Activated CD4-positive, alpha-beta T cell treated with anti-CD3 and anti-CD28 coated beads, Interleukin-2, amount 50 U/mL, for 16 hours (primary cell): ENCODE measurements around the gene RNF175.
A peak's percentile ranks its signal among the peaks of the same experiment; 100 is the strongest.

Source experiments
- DNase-seq: peaks from one replicate; pipeline ENCODE4 v3.0.0-alpha.2; 2020

The RNF175 gene

GRCh38 chr4:153759407-153760316 is at the start of gene RNF175:
RNF175 (minus strand) TSS chr4:153760024; CDS start chr4:153759862, 162 bp downstream.
- no peak for DNase-seq

GRCh38 chr4:153809307-153809706 is 49.5 kb upstream of the RNF175 start:
- peak; percentile 63 for DNase-seq

DNA sequence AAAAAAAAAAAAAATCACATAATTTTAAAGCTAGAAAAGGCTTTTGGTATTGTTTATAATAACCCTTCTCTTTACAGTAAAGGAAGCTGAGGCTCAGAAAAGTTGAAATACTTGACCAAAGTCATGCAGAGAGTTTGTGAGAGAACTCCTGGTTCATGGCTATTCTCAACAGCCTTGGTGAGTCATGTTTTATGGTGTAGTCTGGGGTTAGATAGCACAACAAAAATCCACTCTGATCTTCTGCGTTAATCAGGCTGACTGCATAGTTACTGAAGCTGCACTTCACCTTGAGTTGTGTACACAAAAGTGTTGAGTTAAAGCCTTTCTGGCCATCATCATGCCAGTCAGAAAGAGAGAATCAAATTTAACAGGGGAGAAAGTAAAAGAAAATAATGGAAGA is 48.4 kb upstream of the RNF175 start:
- no peak for DNase-seq

GRCh38 chr4:153806073-153806472 is 46.2 kb upstream of the RNF175 start:
- DNase-seq, result no peak

GRCh38 chr4:153804722-153805121 is 44.9 kb upstream of the RNF175 start:
- DNase-seq, result no peak

DNA sequence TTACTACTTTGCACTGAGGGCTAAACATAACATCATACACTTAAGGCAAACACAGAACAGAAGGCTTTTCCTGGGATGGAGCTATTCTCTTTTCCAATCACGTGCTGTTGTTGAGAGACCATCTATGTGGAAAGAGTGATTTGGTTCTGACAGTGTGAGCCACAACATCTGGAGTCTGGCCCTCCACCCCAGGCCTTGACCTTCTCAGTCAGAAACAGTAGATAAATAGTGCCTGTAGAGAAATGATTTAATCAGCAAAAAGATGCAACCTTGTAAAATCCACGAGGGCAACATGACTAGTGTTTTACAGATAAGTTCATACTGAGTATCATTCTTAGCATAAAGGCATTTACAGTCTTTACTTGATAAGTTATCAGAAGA is 39.9 kb upstream of the RNF175 start:
- DNase-seq, result no peak

DNA sequence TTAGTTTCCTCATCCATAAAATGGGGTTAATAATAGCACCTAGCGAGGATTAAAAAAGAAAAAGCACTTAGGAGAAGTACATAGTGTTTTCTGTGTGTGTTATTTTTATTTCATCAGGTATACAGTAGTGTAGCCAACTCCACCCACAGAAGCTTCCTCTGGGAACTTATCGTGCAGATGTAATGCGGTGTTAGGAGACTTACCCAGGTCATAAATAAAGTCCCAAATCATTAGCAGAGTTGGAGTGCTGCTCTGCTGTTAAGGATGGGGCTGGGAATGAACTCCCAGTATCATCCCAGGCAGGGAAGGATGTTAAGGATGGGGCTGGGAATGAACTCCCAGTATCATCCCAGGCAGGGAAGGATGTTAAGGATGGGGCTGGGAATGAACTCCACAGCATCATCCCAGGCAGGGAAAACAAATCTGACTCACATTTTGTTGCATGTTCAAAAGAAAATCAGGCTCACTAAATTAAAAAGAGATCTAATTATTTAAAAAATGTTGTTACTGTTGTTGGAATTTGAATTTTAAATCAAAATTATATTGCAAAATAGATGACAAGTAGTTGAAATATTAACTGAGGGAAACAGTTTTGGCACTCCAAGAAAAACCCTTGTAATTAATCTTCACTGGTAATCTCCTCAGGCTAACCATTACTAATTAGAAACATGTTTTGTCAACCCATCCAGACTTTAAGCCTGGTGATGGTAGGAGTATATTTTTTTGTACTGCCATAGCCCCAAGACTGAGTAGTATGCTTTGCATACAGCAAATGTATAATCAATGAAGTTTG is 39.3 kb upstream of the RNF175 start:
- DNase-seq, result no peak

GRCh38 chr4:153798420-153798819 is 38.6 kb upstream of the RNF175 start:
- no peak for DNase-seq

GRCh38 chr4:153794006-153794405 is 34.2 kb upstream of the RNF175 start:
- no peak for DNase-seq

GRCh38 chr4:153792618-153793247 is 32.9 kb upstream of the RNF175 start:
- no peak for DNase-seq

DNA sequence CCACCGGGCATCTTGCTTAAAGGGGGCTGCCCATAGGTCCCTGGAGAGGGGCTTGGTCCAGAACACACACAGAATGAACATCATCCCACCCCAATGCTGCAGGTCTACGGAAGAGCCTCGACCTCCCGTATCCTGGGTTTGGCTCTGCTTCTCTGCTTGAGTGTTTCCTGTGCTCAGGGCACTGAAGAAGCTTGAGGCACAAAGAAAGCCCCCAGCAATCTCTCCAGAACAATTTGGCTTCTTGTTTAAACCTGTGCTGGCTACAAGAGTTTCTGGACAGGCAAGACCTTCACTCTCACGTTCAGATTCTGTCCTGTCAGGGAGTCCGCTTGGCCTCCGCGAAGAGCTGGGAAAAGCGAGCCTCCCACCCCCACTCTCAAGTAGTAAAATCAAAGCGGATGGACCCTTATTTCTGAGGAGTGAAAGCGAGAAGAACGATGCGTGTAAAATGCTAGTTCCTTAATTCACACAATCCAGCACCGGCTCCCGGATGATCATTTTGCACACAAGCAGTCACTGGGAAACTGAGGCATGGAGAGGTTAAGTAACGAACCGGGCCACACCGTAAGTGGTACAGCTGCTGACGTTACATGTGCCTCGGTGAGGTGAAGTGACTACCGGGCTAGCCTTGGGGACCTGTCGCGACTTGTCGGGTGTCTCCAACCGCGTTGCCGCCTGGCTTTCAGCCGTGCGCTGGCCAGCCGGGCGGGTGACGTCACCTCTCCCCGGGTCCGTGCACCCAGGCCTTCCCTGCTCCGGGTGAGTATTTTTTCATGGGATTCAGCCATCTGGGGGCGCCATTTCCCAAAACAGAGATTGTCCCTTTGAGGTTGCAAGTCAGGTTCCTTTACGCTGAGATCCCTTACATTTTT is 32.2 kb upstream of the RNF175 start:
- DNase-seq, result no peak

DNA sequence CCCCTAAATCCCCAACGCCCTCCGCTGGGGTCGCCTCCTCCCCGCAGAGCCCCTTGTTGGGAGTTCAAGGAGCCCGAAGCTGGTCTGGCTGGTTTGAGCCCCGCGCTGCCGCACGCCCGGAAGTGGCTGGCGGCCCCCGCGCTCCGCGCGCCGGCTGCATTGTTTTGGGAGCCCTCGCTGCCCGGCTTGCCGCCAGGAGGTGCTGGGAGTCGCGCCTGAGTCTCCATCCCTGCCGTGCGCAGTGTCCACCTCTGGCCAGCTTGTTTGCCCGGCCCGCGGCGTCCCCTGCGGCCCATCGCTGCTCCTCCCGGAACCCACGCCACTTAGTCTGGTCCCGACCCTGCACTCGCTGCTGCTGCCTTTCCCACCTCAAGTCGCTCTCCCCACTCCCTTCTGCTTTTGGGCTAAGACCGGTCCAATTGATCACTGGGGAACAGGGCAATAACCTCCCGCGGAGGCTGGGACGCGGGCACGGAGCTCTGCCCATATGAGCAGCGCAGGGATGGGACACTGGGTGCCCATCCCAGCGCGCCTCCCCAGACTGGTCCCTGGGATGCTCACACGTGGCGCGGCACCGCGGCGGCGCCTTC is 31.2 kb upstream of the RNF175 start:
- DNase-seq, result peak; percentile 21

- DNase-seq, result no peak
Observed at GRCh38 chr4:153790500-153790865, 30.7 kb upstream of the RNF175 start.

- no peak for DNase-seq
Observed at GRCh38 chr4:153789741-153790499, 30.1 kb upstream of the RNF175 start.

- no peak for DNase-seq
Observed at GRCh38 chr4:153788413-153789276, 28.8 kb upstream of the RNF175 start, which contains the start of gene SFRP2. SFRP2 (minus strand) TSS chr4:153789083; CDS start chr4:153788835, 248 bp downstream.

GRCh38 chr4:153788051-153788412 is 28.2 kb upstream of the RNF175 start:
- DNase-seq, result no peak

GRCh38 chr4:153787575-153787974 is 27.8 kb upstream of the RNF175 start:
- no peak for DNase-seq

DNA sequence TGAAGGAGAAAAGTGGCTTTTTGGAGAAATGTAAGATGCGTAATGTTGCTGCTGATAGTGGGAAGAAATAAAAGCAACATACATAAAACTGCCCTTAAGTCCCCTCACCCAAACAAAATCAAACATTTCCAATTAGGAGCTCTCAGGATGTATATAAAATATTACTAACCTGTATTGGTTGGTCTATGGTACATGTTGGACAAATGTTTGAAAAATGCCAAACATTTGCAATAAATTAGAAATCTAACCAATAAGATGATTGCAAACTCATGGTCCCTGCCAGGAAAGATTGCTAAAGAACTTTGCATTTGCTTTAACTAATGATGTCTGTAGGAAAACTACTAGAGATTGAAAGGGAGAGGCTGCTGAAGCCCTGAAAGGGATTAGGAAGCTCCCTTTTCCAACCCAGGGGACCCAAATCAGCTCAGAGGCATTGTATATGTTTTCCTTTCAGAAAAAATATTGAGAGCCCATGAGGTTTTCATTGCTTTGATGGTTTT is 27.3 kb upstream of the RNF175 start:
- no peak for DNase-seq

- DNase-seq, result peak; percentile 23
Observed at GRCh38 chr4:153785910-153786721, 26.3 kb upstream of the RNF175 start.
